GM12874 (cell line): Measurements from ENCODE around the gene TEX2.

Experiments used
- TF ChIP-seq, protein P1 (sequence below): IDR thresholded peaks from 2 replicates; pipeline ENCODE4 v1.5.1; 2011; ENCODE audit warnings: low read depth, mild to moderate bottlenecking, control low read depth, low read length, moderate library complexity; ENCODE audit not compliant: insufficient read depth

Gene TEX2

DNA sequence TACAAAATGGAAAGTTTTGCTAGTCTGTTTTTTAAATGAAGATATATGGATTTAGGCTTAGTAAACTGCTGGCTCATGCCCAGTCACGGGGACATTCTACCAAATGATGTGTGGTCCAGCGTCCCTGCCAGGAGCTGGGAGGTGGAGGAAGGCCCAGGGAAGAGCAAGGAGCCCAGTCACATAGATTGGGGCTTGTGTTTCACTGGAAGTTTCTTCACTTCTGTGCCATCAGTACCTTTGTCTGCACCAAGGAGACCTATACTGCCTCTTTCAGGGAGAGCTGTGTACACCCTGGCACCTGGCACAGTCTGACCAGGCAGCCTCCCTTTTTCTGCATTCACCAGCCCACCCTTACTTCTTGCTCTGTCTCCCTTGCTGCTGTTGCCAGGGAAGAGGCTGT, 100.5 kb downstream of the TEX2 start:
- TF ChIP-seq, protein P1, sequence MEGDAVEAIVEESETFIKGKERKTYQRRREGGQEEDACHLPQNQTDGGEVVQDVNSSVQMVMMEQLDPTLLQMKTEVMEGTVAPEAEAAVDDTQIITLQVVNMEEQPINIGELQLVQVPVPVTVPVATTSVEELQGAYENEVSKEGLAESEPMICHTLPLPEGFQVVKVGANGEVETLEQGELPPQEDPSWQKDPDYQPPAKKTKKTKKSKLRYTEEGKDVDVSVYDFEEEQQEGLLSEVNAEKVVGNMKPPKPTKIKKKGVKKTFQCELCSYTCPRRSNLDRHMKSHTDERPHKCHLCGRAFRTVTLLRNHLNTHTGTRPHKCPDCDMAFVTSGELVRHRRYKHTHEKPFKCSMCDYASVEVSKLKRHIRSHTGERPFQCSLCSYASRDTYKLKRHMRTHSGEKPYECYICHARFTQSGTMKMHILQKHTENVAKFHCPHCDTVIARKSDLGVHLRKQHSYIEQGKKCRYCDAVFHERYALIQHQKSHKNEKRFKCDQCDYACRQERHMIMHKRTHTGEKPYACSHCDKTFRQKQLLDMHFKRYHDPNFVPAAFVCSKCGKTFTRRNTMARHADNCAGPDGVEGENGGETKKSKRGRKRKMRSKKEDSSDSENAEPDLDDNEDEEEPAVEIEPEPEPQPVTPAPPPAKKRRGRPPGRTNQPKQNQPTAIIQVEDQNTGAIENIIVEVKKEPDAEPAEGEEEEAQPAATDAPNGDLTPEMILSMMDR = no peak

DNA sequence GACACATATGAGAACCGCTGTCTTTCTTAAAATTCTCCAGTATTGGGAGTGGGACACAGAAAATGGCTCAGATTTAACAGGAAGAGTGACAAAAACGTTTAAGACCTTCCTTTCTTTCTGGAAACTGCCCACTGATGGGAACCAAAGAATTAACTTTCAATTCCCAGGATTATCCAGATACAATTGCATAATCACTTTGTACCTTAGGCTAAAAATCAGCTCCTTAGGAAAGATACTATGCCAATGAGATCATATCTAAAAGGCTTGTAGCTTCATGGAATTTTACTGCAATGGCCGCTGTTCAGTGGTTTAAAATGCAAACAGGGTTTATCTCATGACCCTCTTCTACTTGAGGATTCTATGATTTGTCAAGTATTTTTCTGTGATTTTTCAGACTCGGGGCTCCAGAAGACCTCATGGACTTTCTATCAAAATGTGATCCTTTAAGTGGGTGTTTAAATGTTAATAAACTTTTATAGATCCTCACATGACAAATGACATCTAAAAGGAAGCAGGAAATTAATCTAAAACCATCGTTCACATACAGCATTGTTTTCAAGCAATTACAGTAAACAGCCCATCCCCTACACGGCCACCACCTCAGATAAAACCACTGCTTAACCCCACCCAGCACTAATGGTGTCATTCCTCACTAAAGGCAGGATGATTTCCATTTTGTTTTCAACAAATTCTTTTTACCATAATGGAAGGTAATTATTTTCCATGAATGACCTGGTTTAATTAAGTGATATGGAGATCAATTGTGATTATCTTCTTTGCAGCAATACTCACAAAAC, 101.5 kb downstream of the TEX2 start:
- TF ChIP-seq, protein P1 = no peak

DNA sequence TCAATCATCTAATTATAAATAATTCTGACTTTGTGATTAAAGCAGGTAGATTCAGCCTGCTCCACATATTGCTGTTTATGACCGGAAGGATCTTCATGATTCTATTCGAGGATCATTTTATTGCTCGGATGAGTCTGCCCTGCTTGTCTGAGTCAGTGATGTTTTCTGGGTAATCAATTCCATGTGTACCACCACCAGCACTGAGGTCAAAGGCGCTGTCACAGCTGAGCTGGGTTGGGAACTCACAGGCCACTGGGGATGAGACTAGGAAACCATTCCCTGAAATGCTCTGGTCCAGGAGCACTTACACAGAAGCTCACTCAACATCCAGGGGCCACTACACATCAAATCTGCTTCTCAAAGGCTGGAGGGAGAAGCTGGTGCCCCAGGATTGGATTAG, 102.7 kb downstream of the TEX2 start:
- TF ChIP-seq, protein P1 = no peak

DNA sequence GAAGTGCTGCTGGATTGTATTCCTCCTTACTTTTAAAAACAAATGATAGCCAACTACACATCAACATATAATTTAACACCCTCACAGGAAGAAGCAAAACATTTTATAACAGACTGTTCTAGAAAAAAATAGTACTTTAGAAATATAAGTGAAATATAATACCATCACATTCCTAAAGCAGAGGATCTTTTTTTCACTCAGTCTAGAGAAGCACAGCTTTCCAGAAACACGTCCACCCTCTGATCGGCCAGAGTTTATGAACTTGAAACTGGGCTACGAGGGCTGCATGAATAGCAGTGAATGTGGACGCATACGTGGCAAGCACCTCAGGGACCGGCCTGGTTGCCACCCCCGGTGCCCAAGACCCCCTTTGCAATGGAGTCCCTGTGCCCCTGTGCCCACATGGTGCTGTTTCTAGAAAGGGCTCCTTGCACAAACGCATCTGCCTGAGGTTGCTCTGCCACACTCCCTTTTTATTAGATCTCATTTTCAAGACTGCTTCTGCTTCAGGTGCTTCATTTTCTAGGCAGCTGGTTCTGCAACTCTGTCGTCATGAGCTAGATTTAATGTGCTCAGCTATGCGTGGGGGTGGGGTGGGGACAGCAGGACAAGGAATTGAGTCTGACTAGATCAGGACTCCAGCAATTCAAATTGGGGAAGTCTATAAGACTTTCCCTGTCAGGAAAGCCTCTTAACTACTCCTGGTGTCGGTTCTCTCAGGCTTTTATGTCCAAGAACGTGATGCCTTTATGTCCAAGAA, 104.0 kb downstream of the TEX2 start:
- TF ChIP-seq, protein P1 = no peak

DNA sequence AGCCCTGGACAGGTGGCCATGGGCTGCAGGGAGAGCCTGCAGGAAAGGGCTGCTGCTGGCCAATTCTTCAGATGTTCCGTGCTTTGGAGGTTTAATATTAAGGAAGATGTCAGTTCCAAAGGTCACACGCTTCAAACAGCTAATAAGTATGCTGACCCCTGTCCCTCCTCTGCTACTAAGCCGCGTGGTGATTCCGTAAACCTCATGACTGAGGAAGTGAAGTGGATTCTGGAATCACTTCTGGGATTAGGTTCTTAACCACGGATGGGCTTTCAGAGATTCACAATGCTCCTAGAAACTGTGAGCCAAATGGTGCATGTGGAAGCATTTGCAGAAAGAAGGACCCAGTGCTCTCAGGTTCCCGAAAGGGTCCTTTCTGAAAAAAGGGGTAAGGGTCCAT, 104.7 kb downstream of the TEX2 start:
- TF ChIP-seq, protein P1 = no peak

DNA sequence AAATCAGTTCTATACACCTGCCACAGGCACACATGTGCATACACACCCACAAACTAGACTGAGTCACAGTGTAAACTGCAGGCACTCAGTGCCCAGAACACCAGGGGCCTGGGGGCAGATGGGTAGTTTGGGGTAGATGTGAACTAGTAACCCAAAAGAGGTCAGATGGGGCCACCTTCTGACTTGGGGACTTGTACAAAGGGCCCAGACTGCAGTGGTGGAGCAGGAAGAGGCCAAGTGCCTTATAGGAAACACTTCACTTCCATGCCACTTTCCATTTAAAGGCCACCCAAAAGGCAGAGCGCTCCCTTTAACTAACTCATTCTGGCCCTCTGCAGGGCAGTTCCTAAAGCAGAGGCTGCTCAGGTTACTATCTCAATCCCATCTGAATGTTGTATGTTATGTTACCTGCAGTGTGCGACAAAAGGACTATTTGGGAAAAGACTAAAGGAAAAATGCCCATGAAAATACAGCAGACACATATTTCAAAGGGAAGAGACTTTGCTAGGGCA, 105.3 kb downstream of the TEX2 start:
- TF ChIP-seq, protein P1 = no peak

DNA sequence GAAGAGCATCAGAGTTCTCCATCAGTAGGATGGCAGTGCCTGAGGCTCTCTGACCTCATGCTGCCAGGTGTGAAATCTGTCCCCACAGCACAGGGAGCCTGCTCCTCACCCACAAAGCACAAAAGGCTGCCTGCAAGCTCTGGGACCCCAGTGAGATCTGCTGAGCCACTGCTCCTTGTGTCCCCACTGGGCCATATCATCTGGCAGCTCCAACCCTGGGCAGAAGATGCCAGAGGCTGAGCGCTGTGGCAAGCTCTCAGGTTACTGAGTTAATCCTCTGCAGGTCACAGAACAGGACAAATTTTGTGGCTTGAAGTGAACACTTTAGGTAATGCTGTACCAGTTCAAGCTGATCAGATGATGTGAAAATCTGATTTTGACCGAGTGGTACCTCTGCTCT, 106.4 kb downstream of the TEX2 start:
- TF ChIP-seq, protein P1 = no peak
